ENCODE data around the gene SCN1A.

SCN1A gene

GRCh38 chr2:165950438-165950837, 177.4 kb downstream of the SCN1A start:
- no peak for TF ChIP-seq CTCF (conservative IDR thresholded peaks at IDR 0.05)
- TF ChIP-seq ZFX (IDR thresholded peaks at IDR 0.05) = no peak
- H3K27ac ChIP-seq = peak overlapping the region; percentile 9; the same call in 1 of the 2 replicates

GRCh38 chr2:165941827-165942226, 186.0 kb downstream of the SCN1A start:
- TF ChIP-seq ZFX (IDR thresholded peaks at IDR 0.05) (no peak), CTCF (conservative IDR thresholded peaks at IDR 0.05) (no peak)
- H3K27ac ChIP-seq = no peak overlapping the region

GRCh38 chr2:165938237-165938636, 189.6 kb downstream of the SCN1A start:
- no peak for TF ChIP-seq CTCF (conservative IDR thresholded peaks at IDR 0.05)
- TF ChIP-seq ZFX (IDR thresholded peaks at IDR 0.05) = no peak
- no peak overlapping the region for H3K27ac ChIP-seq
